Placental pericyte (primary cell): ENCODE data around the gene TP53TG3C. TPM values are rescaled to one million over a fixed set of nuclear protein-coding genes. Genes with fewer than 3 reads are reported as not detected.

Experiments used
- small RNA-seq: library from RNA; depleted of rRNA; stranded (forward); fragments of <200 nt; gene quantifications from one replicate; pipeline ENCODE3, GENCODE V24; 2012; ENCODE audit warnings: low replicate concordance
- total RNA-seq: library from RNA; depleted of rRNA; stranded (reverse); fragments of >200 nt; gene quantifications from 2 replicates; pipeline ENCODE4 v1.2.3, GENCODE V29; 2012

TP53TG3C gene
- total RNA-seq: 0.22 and 0.29 TPM in 2 replicates

GRCh38 chr16:33193926-33194325 is at the start of gene TP53TG3C:
TSS of gene TP53TG3C (plus strand) at chr16:33194226. CDS start at chr16:33194294, 68 bp downstream.

Small RNAs within 50 kb of the gene (small RNA-seq; reads per million reads assigned to genes)
- gene AC138869.1: not detected

Other genes starting within 250 kb of the TP53TG3C start
- gene TP53TG3E, start 110.1 kb downstream of the TP53TG3C start, total RNA-seq: not detected in 2 replicates
- gene TP53TG3B, start 166.6 kb downstream of the TP53TG3C start, total RNA-seq: 0.44 TPM in 1 of 2 replicates, not detected in the other